Breast epithelium (tissue), 3 donors: ENCODE data around the gene CHDH.

Experiments used
- POLR2A ChIP-seq: fragments of 450-650 bp; IDR thresholded peaks from one replicate; pipeline ENCODE4 v1.6.1; 2016; ENCODE audit warnings: antibody characterized with exemption, mild to moderate bottlenecking, moderate library complexity
- TF ChIP-seq, protein P1 (sequence below), 3 donors: fragments of 450-650 bp; IDR thresholded peaks; one replicate each; pipeline ENCODE4 v1.5.1; 2016 to 2017; ENCODE audit warnings: antibody characterized with exemption in 3 of 3, mild to moderate bottlenecking in 3 of 3, moderate library complexity in 3 of 3

- TF ChIP-seq POLR2A, result no peak
- TF ChIP-seq, protein P1, sequence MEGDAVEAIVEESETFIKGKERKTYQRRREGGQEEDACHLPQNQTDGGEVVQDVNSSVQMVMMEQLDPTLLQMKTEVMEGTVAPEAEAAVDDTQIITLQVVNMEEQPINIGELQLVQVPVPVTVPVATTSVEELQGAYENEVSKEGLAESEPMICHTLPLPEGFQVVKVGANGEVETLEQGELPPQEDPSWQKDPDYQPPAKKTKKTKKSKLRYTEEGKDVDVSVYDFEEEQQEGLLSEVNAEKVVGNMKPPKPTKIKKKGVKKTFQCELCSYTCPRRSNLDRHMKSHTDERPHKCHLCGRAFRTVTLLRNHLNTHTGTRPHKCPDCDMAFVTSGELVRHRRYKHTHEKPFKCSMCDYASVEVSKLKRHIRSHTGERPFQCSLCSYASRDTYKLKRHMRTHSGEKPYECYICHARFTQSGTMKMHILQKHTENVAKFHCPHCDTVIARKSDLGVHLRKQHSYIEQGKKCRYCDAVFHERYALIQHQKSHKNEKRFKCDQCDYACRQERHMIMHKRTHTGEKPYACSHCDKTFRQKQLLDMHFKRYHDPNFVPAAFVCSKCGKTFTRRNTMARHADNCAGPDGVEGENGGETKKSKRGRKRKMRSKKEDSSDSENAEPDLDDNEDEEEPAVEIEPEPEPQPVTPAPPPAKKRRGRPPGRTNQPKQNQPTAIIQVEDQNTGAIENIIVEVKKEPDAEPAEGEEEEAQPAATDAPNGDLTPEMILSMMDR (IDR thresholded peaks at IDR 0.05), result no peak
These were observed 33.0 kb downstream of the CHDH start for GRCh38 chr3:53813229-53813628.
